IMR-90 (cell line): Measurements from ENCODE around the gene IFNG. TPM values are rescaled to one million over a fixed set of nuclear protein-coding genes. Genes with fewer than 3 reads are reported as not detected.
"Not testable (repeated sequence)": the region's sequence is repeated elsewhere in the genome, so short reads cannot be mapped to it uniquely, and the experiment has no call there.

Experiments
- ATAC-seq: fragments of 200-7000 bp; cut with Tn5 transposase; 2 replicates; pipeline ENCODE4 v1.9.1; 2020; ENCODE audit warnings: low read depth, mild to moderate bottlenecking, moderate library complexity
- BruUV-seq: library from RNA; stranded (reverse); fragments of 400-500 nt; replicated peaks from 2 replicates; lab custom pipeline; 2021; lab: Mats Ljungman, UMichigan
- CTCF ChIA-PET: fragments of 300-600 bp; formaldehyde crosslinking; extraction: SDS; loops from one replicate; lab custom pipeline; 2021; ENCODE audit warnings: antibody characterized with exemption; lab: Yijun Ruan, JAX
- POLR2A ChIA-PET: fragments of 300-600 bp; sonication (Branson Sonifier 250); formaldehyde crosslinking; loops from one replicate; lab custom pipeline; 2022; ENCODE audit warnings: antibody characterized with exemption; ENCODE audit not compliant: unreplicated experiment; lab: Charles Lee
- DNase-seq: peaks from one replicate; pipeline ENCODE4 v3.0.0; 2013
- H2AFZ ChIP-seq: replicated peaks from 2 replicates; pipeline ENCODE3; 2013; ENCODE audit warnings: low read length, mild to moderate bottlenecking; ENCODE audit not compliant: poor library complexity
- H2AK5ac ChIP-seq: 2 replicates; pipeline ENCODE4 v1.6.1; 2013; ENCODE audit warnings: low read depth, low read length, inconsistent platforms
- H2AK9ac ChIP-seq: replicated peaks from 2 replicates; pipeline ENCODE3; 2013; ENCODE audit warnings: mild to moderate bottlenecking, low read depth, low read length, moderate library complexity; ENCODE audit not compliant: poor library complexity
- H2BK120ac ChIP-seq: 2 replicates; pipeline ENCODE4 v1.6.1; 2013; ENCODE audit warnings: low read depth, low read length, inconsistent platforms
- H2BK15ac ChIP-seq: 3 replicates; pipeline ENCODE4 v1.6.1; 2013; ENCODE audit warnings: low read depth, low read length, inconsistent platforms
- H2BK20ac ChIP-seq: 2 replicates; pipeline ENCODE4 v1.6.1; 2013; ENCODE audit warnings: low read depth, mild to moderate bottlenecking, inconsistent platforms, low read length, moderate library complexity
- H2BK5ac ChIP-seq: 2 replicates; pipeline ENCODE4 v1.6.1; 2013; ENCODE audit warnings: mild to moderate bottlenecking, low read depth, low read length, inconsistent platforms; ENCODE audit not compliant: poor library complexity, severe bottlenecking
- H3K14ac ChIP-seq: replicated peaks from 2 replicates; pipeline ENCODE4 v1.6.1; 2013; ENCODE audit warnings: low read depth, low read length, inconsistent platforms
- H3K18ac ChIP-seq: 2 replicates; pipeline ENCODE4 v1.6.1; 2013; ENCODE audit warnings: low read depth, low read length, control low read depth
- H3K23ac ChIP-seq: 2 replicates; pipeline ENCODE4 v1.6.1; 2013; ENCODE audit warnings: low read depth, low read length, inconsistent platforms
- H3K27ac ChIP-seq: 2 replicates; pipeline ENCODE4 v1.5.1; 2013; ENCODE audit warnings: mild to moderate bottlenecking, control low read depth, low read length; ENCODE audit not compliant: insufficient read depth
- H3K27me3 ChIP-seq: 2 replicates; pipeline ENCODE4 v1.6.1; 2013; ENCODE audit warnings: low read length; ENCODE audit not compliant: control insufficient read depth, insufficient read depth
- H3K36me3 ChIP-seq: 2 replicates; pipeline ENCODE4 v1.6.1; 2013; ENCODE audit warnings: low read length, mixed read lengths; ENCODE audit not compliant: control insufficient read depth, insufficient read depth
- H3K4ac ChIP-seq: 2 replicates; pipeline ENCODE4 v1.6.1; 2013; ENCODE audit warnings: low read depth, low read length, inconsistent platforms
- H3K4me1 ChIP-seq: 2 replicates; pipeline ENCODE4 v1.6.1; 2013; ENCODE audit warnings: low read length, mixed read lengths; ENCODE audit not compliant: control insufficient read depth, insufficient read depth
- H3K4me2 ChIP-seq: 2 replicates; pipeline ENCODE4 v1.6.1; 2013; ENCODE audit warnings: low read depth, mild to moderate bottlenecking, control low read depth, low read length, moderate library complexity
- H3K4me3 ChIP-seq: 2 replicates; pipeline ENCODE4 v1.5.1; 2013; ENCODE audit warnings: low read depth, mild to moderate bottlenecking, control low read depth, low read length, moderate library complexity; ENCODE audit not compliant: insufficient read depth
- H3K56ac ChIP-seq: 2 replicates; pipeline ENCODE4 v1.6.1; 2013; ENCODE audit warnings: low read length, inconsistent platforms; ENCODE audit not compliant: insufficient read depth; ENCODE audit errors: extremely low read depth
- H3K79me1 ChIP-seq, 2 experiments: 2 replicates each; pipeline ENCODE4 v1.6.1; 2013; ENCODE audit warnings: low read length in 2 of 2, inconsistent platforms in 1 of 2, low read depth in 1 of 2
- H3K9ac ChIP-seq: 2 replicates; pipeline ENCODE4 v1.6.1; 2013; ENCODE audit warnings: low read depth, low read length, control low read depth
- H3K9me1 ChIP-seq: 2 replicates; pipeline ENCODE4 v1.6.1; 2013; ENCODE audit warnings: low read length, inconsistent platforms; ENCODE audit not compliant: insufficient read depth
- H3K9me3 ChIP-seq: 2 replicates; pipeline ENCODE4 v1.6.1; 2013; ENCODE audit warnings: low read length; ENCODE audit not compliant: control insufficient read depth, insufficient read depth
- H4K20me1 ChIP-seq: 2 replicates; pipeline ENCODE4 v1.6.1; 2013; ENCODE audit warnings: low read length, inconsistent platforms; ENCODE audit not compliant: insufficient read depth
- H4K5ac ChIP-seq: 2 replicates; pipeline ENCODE4 v1.6.1; 2013; ENCODE audit warnings: mild to moderate bottlenecking, low read depth, low read length, control low read depth
- H4K8ac ChIP-seq, 2 experiments: 2 replicates each; pipeline ENCODE4 v1.6.1; 2013; ENCODE audit warnings: low read depth in 2 of 2, low read length in 2 of 2, control low read depth in 1 of 2, inconsistent platforms in 1 of 2
- H4K91ac ChIP-seq: 2 replicates; pipeline ENCODE4 v1.6.1; 2013; ENCODE audit warnings: low read depth, low read length, inconsistent platforms; ENCODE audit not compliant: insufficient read depth
- WGBS, 2 experiments: methylation state at CpG; one replicate each; pipeline versions ENCODE4 v1.1.5 to v1.1.7; 2013; ENCODE audit warnings: missing lambda C conversion rate in 2 of 2; ENCODE audit not compliant: insufficient read length in 1 of 2; ENCODE audit errors: extremely low coverage in 2 of 2; 5-methylcytosine and 5-hydroxymethylcytosine counted together
- dilution Hi-C: fragments of 300-500 bp; cut with HindIII; formaldehyde crosslinking; loops from one replicate; pipeline ENCODE4 v1.14.3; 2018; ENCODE audit warnings: low sequenced_read_pairs; ENCODE audit not compliant: unreplicated experiment
- in situ Hi-C: fragments of 300-500 bp; cut with MboI; formaldehyde crosslinking; loops from 3 replicates; pipeline ENCODE4 v1.14.3; 2019; ENCODE audit warnings: low sequenced_read_pairs, inconsistent platforms, mixed read lengths
- intact Hi-C: fragments of 100-400 bp; cut with micrococcal nuclease; formaldehyde crosslinking; loops from 2 replicates; pipeline ENCODE4 v1.10.0; 2022
- polyA plus RNA-seq, 3 experiments: library from polyadenylated mRNA; depleted of rRNA; stranded (reverse); fragments of >200 nt; gene quantifications; 2 replicates each; pipeline ENCODE4 v1.2.3, GENCODE V29; 2012; ENCODE audit warnings: low replicate concordance in 1 of 3
- total RNA-seq: library from RNA; depleted of rRNA; stranded (reverse); fragments of >200 nt; gene quantifications from 2 replicates; pipeline ENCODE4 v1.2.3, GENCODE V29; 2012
- TF ChIP-seq, protein P1 (sequence below): fragments of 150-350 bp; IDR thresholded peaks from 2 replicates; pipeline ENCODE4 v1.6.1; 2016; ENCODE audit warnings: low read depth, mild to moderate bottlenecking, low read length, moderate library complexity, borderline replicate concordance

The IFNG gene
- total and polyA plus RNA-seq, 2 of the 4 experiments (the other 2 are of a cell fraction), result not detected

DNA sequence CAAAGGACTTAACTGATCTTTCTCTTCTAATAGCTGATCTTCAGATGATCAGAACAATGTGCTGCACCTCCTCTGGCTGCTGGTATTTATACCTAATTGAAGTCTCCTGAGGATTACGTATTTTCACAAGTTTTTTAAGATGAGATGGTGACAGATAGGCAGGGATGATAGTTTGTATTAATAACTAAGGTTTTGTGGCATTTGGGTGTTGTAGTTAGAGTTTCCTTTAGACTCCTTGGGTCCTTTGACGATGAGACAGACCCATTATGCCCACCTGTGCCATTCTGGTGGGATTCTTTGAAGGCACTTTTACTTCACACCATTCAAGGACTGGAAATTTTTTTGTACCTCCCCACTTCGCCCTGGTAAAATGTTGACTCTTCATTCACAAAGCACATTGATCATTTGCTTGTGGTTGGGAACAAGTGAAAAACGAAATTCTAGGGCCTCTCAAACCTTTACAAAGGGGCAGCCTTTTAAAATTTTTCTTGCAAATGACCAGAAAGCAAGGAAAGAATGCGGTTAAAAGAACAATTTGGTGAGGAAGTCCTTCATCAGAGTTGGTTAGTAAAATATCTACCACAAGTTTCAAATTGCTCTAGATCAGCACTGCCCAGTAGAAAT is at the start of gene IFNG (continued):
- TF ChIP-seq, protein P1, sequence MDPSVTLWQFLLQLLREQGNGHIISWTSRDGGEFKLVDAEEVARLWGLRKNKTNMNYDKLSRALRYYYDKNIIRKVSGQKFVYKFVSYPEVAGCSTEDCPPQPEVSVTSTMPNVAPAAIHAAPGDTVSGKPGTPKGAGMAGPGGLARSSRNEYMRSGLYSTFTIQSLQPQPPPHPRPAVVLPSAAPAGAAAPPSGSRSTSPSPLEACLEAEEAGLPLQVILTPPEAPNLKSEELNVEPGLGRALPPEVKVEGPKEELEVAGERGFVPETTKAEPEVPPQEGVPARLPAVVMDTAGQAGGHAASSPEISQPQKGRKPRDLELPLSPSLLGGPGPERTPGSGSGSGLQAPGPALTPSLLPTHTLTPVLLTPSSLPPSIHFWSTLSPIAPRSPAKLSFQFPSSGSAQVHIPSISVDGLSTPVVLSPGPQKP, result no peak

DNA sequence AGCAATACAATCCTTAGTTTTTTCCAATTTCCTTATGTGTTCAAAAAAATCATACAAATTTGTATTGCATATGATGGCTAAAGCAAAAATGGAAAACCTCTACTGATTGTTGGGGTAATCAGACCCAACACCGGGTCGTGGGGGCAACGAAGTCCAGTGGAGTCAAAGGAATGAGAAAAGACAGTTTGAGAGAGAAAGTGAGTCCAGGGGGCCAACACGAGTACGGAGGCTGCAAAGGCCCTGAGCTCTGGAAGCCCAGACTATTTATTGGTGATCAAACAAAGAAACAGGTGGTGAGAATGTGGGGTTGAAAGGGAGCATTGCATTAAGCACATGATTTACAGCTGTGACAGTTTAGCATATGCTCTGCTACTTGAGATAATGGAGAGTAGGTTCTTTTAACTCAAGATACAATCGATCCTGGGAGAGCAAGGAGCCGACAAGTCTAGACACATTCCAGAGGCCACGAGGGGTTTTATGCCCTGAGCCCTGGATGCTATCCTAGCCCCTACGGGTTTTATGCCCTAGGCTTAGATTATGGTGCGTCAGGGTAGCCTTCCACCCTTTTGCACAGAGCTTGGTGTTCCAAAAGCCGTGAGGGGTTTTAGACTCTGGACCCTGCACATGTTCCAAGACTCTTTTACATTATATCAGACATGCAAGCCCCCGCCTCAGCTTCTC is 49.6 kb upstream of the IFNG start:
- BruUV-seq, H3K56ac ChIP-seq, H3K14ac ChIP-seq, H2BK120ac ChIP-seq, H3K18ac ChIP-seq, H3K9me1 ChIP-seq, H4K20me1 ChIP-seq, H3K4me3 ChIP-seq, H3K79me1 ChIP-seq, H2BK5ac ChIP-seq, H4K5ac ChIP-seq, ATAC-seq, H3K23ac ChIP-seq, H3K9me3 ChIP-seq, H4K8ac ChIP-seq, H2AFZ ChIP-seq, H3K9ac ChIP-seq, intact Hi-C loops, POLR2A ChIA-PET, H3K4ac ChIP-seq, H3K4me1 ChIP-seq, H2BK20ac ChIP-seq, H2BK15ac ChIP-seq, H4K91ac ChIP-seq, DNase-seq, H3K27me3 ChIP-seq, H2AK5ac ChIP-seq, H2AK9ac ChIP-seq, in situ Hi-C loops, H3K4me2 ChIP-seq, H3K36me3 ChIP-seq, CTCF ChIA-PET, H3K27ac ChIP-seq: not testable (repeated sequence)
- WGBS, 2 experiments, result no CpG with 5 or more reads among the region's 12 CpGs
- dilution Hi-C loops, result loop anchor here (25.0 kb wide), 1 partner anchor 103 kb away; no protein-coding TSS in a partner anchor
